PC-9 (cell line): Measurements from ENCODE around the gene KCNC1. TPM values are rescaled to one million over a fixed set of nuclear protein-coding genes. Genes with fewer than 3 reads are reported as not detected.

Source experiments
- BruUV-seq: library from RNA; stranded (reverse); fragments of 400-500 nt; replicated peaks from 2 replicates; lab custom pipeline; 2021; lab: Mats Ljungman, UMichigan
- CTCF ChIA-PET: fragments of 300-600 bp; sonication (Branson Sonifier 250); formaldehyde crosslinking; loops from one replicate; lab custom pipeline; 2022; ENCODE audit warnings: antibody characterized with exemption; lab: Charles Lee
- POLR2A ChIA-PET: fragments of 300-600 bp; sonication (Branson Sonifier 250); formaldehyde crosslinking; loops from one replicate; lab custom pipeline; 2022; ENCODE audit warnings: antibody characterized with exemption; ENCODE audit not compliant: unreplicated experiment; lab: Charles Lee
- DNase-seq, 2 experiments: peaks; one replicate each; pipeline versions ENCODE4 v3.0.0 to v3.0.0-alpha.2; 2015 to 2022; ENCODE audit warnings: mixed read lengths in 1 of 2
- H2AFZ ChIP-seq: fragments of 200-600 bp; sonication (generic); 2 replicates; pipeline ENCODE4 v1.8.1; 2017; ENCODE audit warnings: antibody characterized with exemption
- H3F3A ChIP-seq: fragments of 200-600 bp; sonication (generic); 2 replicates; pipeline ENCODE4 v1.8.1; 2017; ENCODE audit warnings: antibody characterized with exemption, mild to moderate bottlenecking, low read depth; ENCODE audit not compliant: insufficient read depth
- H3K27ac ChIP-seq: fragments of 200-600 bp; sonication (generic); 2 replicates; pipeline ENCODE4 v1.6.1; 2016; ENCODE audit warnings: mixed run types
- H3K27me3 ChIP-seq: fragments of 200-600 bp; sonication (generic); 2 replicates; pipeline ENCODE4 v1.6.1; 2016; ENCODE audit warnings: low read depth, mixed run types; ENCODE audit not compliant: insufficient read depth
- H3K36me3 ChIP-seq: fragments of 200-600 bp; sonication (generic); 2 replicates; pipeline ENCODE4 v1.6.1; 2016; ENCODE audit warnings: low read depth, mixed run types
- H3K4me1 ChIP-seq: fragments of 200-600 bp; sonication (generic); replicated peaks from 2 replicates; pipeline ENCODE4 v1.6.1; 2016; ENCODE audit warnings: mixed run types; ENCODE audit not compliant: insufficient read depth
- H3K4me2 ChIP-seq: fragments of 200-600 bp; sonication (generic); 2 replicates; pipeline ENCODE4 v1.6.1; 2017; ENCODE audit warnings: mixed run types
- H3K4me3 ChIP-seq: fragments of 200-600 bp; sonication (generic); 2 replicates; pipeline ENCODE4 v1.6.1; 2016; ENCODE audit warnings: mixed run types
- H3K79me2 ChIP-seq: fragments of 200-600 bp; sonication (generic); 2 replicates; pipeline ENCODE4 v1.6.1; 2017; ENCODE audit warnings: low read depth, mixed run types
- H3K9me2 ChIP-seq: fragments of 200-600 bp; sonication (generic); 2 replicates; pipeline ENCODE4 v1.8.1; 2017; ENCODE audit warnings: mild to moderate bottlenecking; ENCODE audit not compliant: insufficient read depth
- H3K9me3 ChIP-seq: fragments of 200-600 bp; sonication (generic); 2 replicates; pipeline ENCODE4 v1.8.1; 2016; ENCODE audit warnings: low read depth; ENCODE audit not compliant: insufficient read depth
- H4K20me1 ChIP-seq: fragments of 200-600 bp; sonication (generic); 2 replicates; pipeline ENCODE4 v1.8.1; 2017; ENCODE audit not compliant: insufficient read depth
- CTCF ChIP-seq: fragments of 200-600 bp; sonication (generic); conservative IDR thresholded peaks from 2 replicates; pipeline ENCODE4 v1.6.1; 2017; ENCODE audit warnings: mixed run types, antibody characterized with exemption, mild to moderate bottlenecking, moderate library complexity
- EZH2 ChIP-seq: fragments of 200-600 bp; sonication (generic); IDR thresholded peaks from 2 replicates; pipeline ENCODE4 v1.8.0; 2017; ENCODE audit warnings: antibody characterized with exemption, low read depth
- intact Hi-C: fragments of 100-400 bp; cut with micrococcal nuclease; formaldehyde crosslinking; loops from one replicate; pipeline ENCODE4 v1.10.0; 2022; ENCODE audit not compliant: unreplicated experiment
- total RNA-seq: library from RNA; stranded (reverse); gene quantifications from 2 replicates; pipeline ENCODE4 v1.2.3, GENCODE V29; 2021

KCNC1 gene
- total RNA-seq, 1 experiment from 2014 or later, result not detected

- no peaks in the 10 kb centered on the region for H3K4me1 ChIP-seq
- DNase-seq, result no peak
- H3K4me2 ChIP-seq, result no peak overlapping the region
- TF ChIP-seq CTCF (no peak), EZH2 (no peak)
- H3K36me3 ChIP-seq, result no peaks in the 10 kb centered on the region
- H3K4me3 ChIP-seq, result no peak overlapping the region
- H3K9me2 ChIP-seq, result no peaks in the 10 kb centered on the region
- H3K27ac ChIP-seq, result no peak overlapping the region
- ChIA-PET CTCF (no interaction called here), POLR2A (no interaction called here)
- peaks cover 29% of the 10 kb centered on the region; the same call in 1 of the 2 replicates for H3K27me3 ChIP-seq
- BruUV-seq, result no TSS peak
- H3K9me3 ChIP-seq, result no peaks in the 10 kb centered on the region
- intact Hi-C loops, result no loop called here
- no peaks in the 10 kb centered on the region for H3F3A ChIP-seq
- H2AFZ ChIP-seq, result no peak overlapping the region
- H3K79me2 ChIP-seq, result no peaks in the 10 kb centered on the region
- no peaks in the 10 kb centered on the region for H4K20me1 ChIP-seq
Measured at GRCh38 chr11:17777086-17777737, 42.6 kb downstream of the KCNC1 start.

GRCh38 chr11:17777738-17778091, 43.1 kb downstream of the KCNC1 start:
- Histone ChIP-seq H3K4me1 (no peaks in the 10 kb centered on the region), H3K27me3 (peaks cover 29% of the 10 kb centered on the region; the same call in 1 of the 2 replicates), H3K79me2 (no peaks in the 10 kb centered on the region), H3F3A (no peaks in the 10 kb centered on the region), H3K9me3 (no peaks in the 10 kb centered on the region), H2AFZ (no peak overlapping the region), H3K36me3 (no peaks in the 10 kb centered on the region), H3K9me2 (no peaks in the 10 kb centered on the region), H4K20me1 (no peaks in the 10 kb centered on the region), H3K4me2 (no peak overlapping the region), H3K27ac (no peak overlapping the region), H3K4me3 (no peak overlapping the region)
- POLR2A ChIA-PET, result no interaction called here
- intact Hi-C loops, result no loop called here
- DNase-seq, result no peak
- BruUV-seq, result no TSS peak
- CTCF ChIA-PET, result no interaction called here
- TF ChIP-seq EZH2, result no peak
- TF ChIP-seq CTCF, result no peak

GRCh38 chr11:17778352-17778751, 43.8 kb downstream of the KCNC1 start:
- ChIA-PET POLR2A (no interaction called here), CTCF (interaction anchor here (0.6 kb wide), 1 partner anchor 258 kb away, joined by 3 read pairs; no protein-coding TSS in a partner anchor)
- intact Hi-C loops, result no loop called here
- H3K27ac ChIP-seq, result no peak overlapping the region
- H3K27me3 ChIP-seq, result peaks cover 24% of the 10 kb centered on the region; the same call in 1 of the 2 replicates
- H3F3A ChIP-seq, result no peaks in the 10 kb centered on the region
- no peaks in the 10 kb centered on the region for H3K4me1 ChIP-seq
- H3K4me2 ChIP-seq, result no peak overlapping the region
- no peaks in the 10 kb centered on the region for H3K9me2 ChIP-seq
- H3K9me3 ChIP-seq, result no peaks in the 10 kb centered on the region
- no peak overlapping the region for H2AFZ ChIP-seq
- TF ChIP-seq CTCF (no peak), EZH2 (no peak)
- BruUV-seq, result no TSS peak
- DNase-seq, result no peak
- no peaks in the 10 kb centered on the region for H4K20me1 ChIP-seq
- no peaks in the 10 kb centered on the region for H3K36me3 ChIP-seq
- no peak overlapping the region for H3K4me3 ChIP-seq
- H3K79me2 ChIP-seq, result no peaks in the 10 kb centered on the region
